ENCODE data around the gene KRT33B.

- TF ChIP-seq, protein P1, sequence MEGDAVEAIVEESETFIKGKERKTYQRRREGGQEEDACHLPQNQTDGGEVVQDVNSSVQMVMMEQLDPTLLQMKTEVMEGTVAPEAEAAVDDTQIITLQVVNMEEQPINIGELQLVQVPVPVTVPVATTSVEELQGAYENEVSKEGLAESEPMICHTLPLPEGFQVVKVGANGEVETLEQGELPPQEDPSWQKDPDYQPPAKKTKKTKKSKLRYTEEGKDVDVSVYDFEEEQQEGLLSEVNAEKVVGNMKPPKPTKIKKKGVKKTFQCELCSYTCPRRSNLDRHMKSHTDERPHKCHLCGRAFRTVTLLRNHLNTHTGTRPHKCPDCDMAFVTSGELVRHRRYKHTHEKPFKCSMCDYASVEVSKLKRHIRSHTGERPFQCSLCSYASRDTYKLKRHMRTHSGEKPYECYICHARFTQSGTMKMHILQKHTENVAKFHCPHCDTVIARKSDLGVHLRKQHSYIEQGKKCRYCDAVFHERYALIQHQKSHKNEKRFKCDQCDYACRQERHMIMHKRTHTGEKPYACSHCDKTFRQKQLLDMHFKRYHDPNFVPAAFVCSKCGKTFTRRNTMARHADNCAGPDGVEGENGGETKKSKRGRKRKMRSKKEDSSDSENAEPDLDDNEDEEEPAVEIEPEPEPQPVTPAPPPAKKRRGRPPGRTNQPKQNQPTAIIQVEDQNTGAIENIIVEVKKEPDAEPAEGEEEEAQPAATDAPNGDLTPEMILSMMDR (conservative IDR thresholded peaks at IDR 0.05; ENCODE audit: low read length), result no peak
- no peak for TF ChIP-seq EZH2phosphoT487 (IDR thresholded peaks at IDR 0.05; ENCODE audit: borderline replicate concordance, low read depth, low read length)
Measured at GRCh38 chr17:41325611-41326010, 44.0 kb downstream of the KRT33B start.

Data from OCI-LY7 (cell line).